HTR-8/SVneo (cell line): ENCODE measurements around the gene TIMM23B.
"Not testable (repeated sequence)": the region's sequence is repeated elsewhere in the genome, so short reads cannot be mapped to it uniquely, and the experiment has no call there.

ENCODE experiments used
- DNase-seq: peaks from one replicate; pipeline ENCODE4 v3.0.0; 2011; ENCODE audit warnings: low spot score, mixed read lengths; ENCODE audit not compliant: insufficient read length
- FAIRE-seq: peaks from 2 replicates; lab custom pipeline; 2011; peaks lifted over from hg19 to GRCh38; lab: Jason Lieb, UNC

Gene TIMM23B

GRCh38 chr10:49971466-49971865 is 29.6 kb downstream of the TIMM23B start:
- not testable (repeated sequence) for FAIRE-seq, DNase-seq

GRCh38 chr10:49972094-49972493 is 30.2 kb downstream of the TIMM23B start:
- FAIRE-seq, DNase-seq: not testable (repeated sequence)

GRCh38 chr10:49977756-49978155 is 35.9 kb downstream of the TIMM23B start:
- DNase-seq, FAIRE-seq: not testable (repeated sequence)

- not testable (repeated sequence) for FAIRE-seq, DNase-seq
These were observed 45.4 kb downstream of the TIMM23B start for GRCh38 chr10:49987207-49987606.

- FAIRE-seq, DNase-seq: not testable (repeated sequence)
These were observed 46.5 kb downstream of the TIMM23B start, which contains the start of gene AGAP6 for GRCh38 chr10:49988376-49988775. TSS of gene AGAP6 (plus strand) at chr10:49988406. CDS start at chr10:49988716, 310 bp downstream.

- FAIRE-seq, DNase-seq: not testable (repeated sequence)
These were observed 53.5 kb downstream of the TIMM23B start for GRCh38 chr10:49995321-49995720.

- DNase-seq, FAIRE-seq: not testable (repeated sequence)
These were observed 72.2 kb downstream of the TIMM23B start for GRCh38 chr10:50014024-50014423.

GRCh38 chr10:50015596-50016220 is 73.9 kb downstream of the TIMM23B start:
- not testable (repeated sequence) for FAIRE-seq, DNase-seq

GRCh38 chr10:50016926-50017325 is 75.1 kb downstream of the TIMM23B start:
- not testable (repeated sequence) for DNase-seq, FAIRE-seq

- not testable (repeated sequence) for FAIRE-seq, DNase-seq
These were observed 75.8 kb downstream of the TIMM23B start for GRCh38 chr10:50017646-50018045.

- FAIRE-seq, DNase-seq: not testable (repeated sequence)
These were observed 77.4 kb downstream of the TIMM23B start for GRCh38 chr10:50019279-50019678.

- DNase-seq, FAIRE-seq: not testable (repeated sequence)
These were observed 78.7 kb downstream of the TIMM23B start for GRCh38 chr10:50020451-50021024.

GRCh38 chr10:50021646-50022045 is 79.8 kb downstream of the TIMM23B start:
- no peak for DNase-seq
- FAIRE-seq: no peak
